Neural cell (in vitro differentiated cells): ENCODE measurements around the gene CDK6. TPM values are rescaled to one million over a fixed set of nuclear protein-coding genes. Genes with fewer than 3 reads are reported as not detected.

Source experiments
- H2AFZ ChIP-seq: fragments of 200-600, 300-800 bp; sonication (generic), shearing (Covaris generic); 2 replicates; pipeline ENCODE4 v1.6.0; 2014; ENCODE audit warnings: low read depth, mild to moderate bottlenecking, antibody characterized with exemption, low read length, moderate library complexity
- H3F3A ChIP-seq: fragments of 200-600 bp; shearing (Covaris generic); 2 replicates; pipeline ENCODE4 v1.6.1; 2016; ENCODE audit warnings: mild to moderate bottlenecking, moderate library complexity, mixed read lengths, antibody characterized with exemption, low read length; ENCODE audit not compliant: insufficient read depth, poor library complexity, severe bottlenecking
- H3K27ac ChIP-seq: fragments of 200-600, 300-800 bp; sonication (generic), shearing (Covaris generic); 2 replicates; pipeline ENCODE4 v1.5.1; 2014; ENCODE audit warnings: mild to moderate bottlenecking, low read length, moderate library complexity
- H3K27me3 ChIP-seq: fragments of 300-800, 200-600 bp; sonication (generic), shearing (Covaris generic); 2 replicates; pipeline ENCODE4 v1.6.0; 2014; ENCODE audit warnings: mild to moderate bottlenecking, low read depth, low read length, moderate library complexity; ENCODE audit not compliant: insufficient read depth
- H3K36me3 ChIP-seq: fragments of 300-800, 200-600 bp; sonication (generic), shearing (Covaris generic); 2 replicates; pipeline ENCODE4 v1.5.1; 2014; ENCODE audit warnings: mild to moderate bottlenecking, antibody characterized with exemption, low read length, moderate library complexity; ENCODE audit not compliant: insufficient read depth
- H3K4me2 ChIP-seq: fragments of 300-800, 200-600 bp; sonication (generic), shearing (Covaris generic); 2 replicates; pipeline ENCODE4 v1.6.0; 2014; ENCODE audit warnings: mild to moderate bottlenecking, low read length
- H3K4me3 ChIP-seq: fragments of 300-800, 200-600 bp; sonication (generic), shearing (Covaris generic); 2 replicates; pipeline ENCODE4 v1.5.1; 2014; ENCODE audit warnings: mild to moderate bottlenecking, low read length, moderate library complexity
- H3K79me2 ChIP-seq: fragments of 200-600 bp; shearing (Covaris generic); replicated peaks from 2 replicates; pipeline ENCODE4 v1.6.0; 2014; ENCODE audit warnings: mild to moderate bottlenecking, low read length, moderate library complexity; ENCODE audit not compliant: insufficient read depth
- H3K9ac ChIP-seq: fragments of 300-800, 200-600 bp; sonication (generic), shearing (Covaris generic); 2 replicates; pipeline ENCODE4 v1.6.1; 2016; ENCODE audit warnings: mild to moderate bottlenecking, low read length, mixed read lengths
- H3K9me2 ChIP-seq: fragments of 200-600 bp; shearing (Covaris generic); 2 replicates; pipeline ENCODE4 v1.6.1; 2016; ENCODE audit warnings: mild to moderate bottlenecking, low read length, mixed read lengths; ENCODE audit not compliant: insufficient read depth
- H3K9me3 ChIP-seq: fragments of 200-600, 300-800 bp; sonication (generic), shearing (Covaris generic); 2 replicates; pipeline ENCODE4 v1.6.1; 2016; ENCODE audit warnings: mild to moderate bottlenecking, mixed run types, low read length, moderate library complexity, mixed read lengths
- H4K20me1 ChIP-seq: fragments of 200-600 bp; shearing (Covaris generic); 2 replicates; pipeline ENCODE4 v1.6.1; 2016; ENCODE audit warnings: mild to moderate bottlenecking, mixed run types; ENCODE audit not compliant: insufficient read depth
- CTCF ChIP-seq: fragments of 450-650 bp; IDR thresholded peaks from 2 replicates; pipeline ENCODE4 v1.5.1; 2014; ENCODE audit warnings: antibody characterized with exemption, mild to moderate bottlenecking, moderate library complexity; ENCODE audit not compliant: poor library complexity, severe bottlenecking
- EZH2 ChIP-seq: fragments of 200-600, 300-800 bp; shearing (Covaris generic), sonication (generic); IDR thresholded peaks from 2 replicates; pipeline ENCODE4 v1.6.1; 2014; ENCODE audit warnings: antibody characterized with exemption, low read length, borderline replicate concordance, mild to moderate bottlenecking; ENCODE audit not compliant: insufficient read depth, poor library complexity, severe bottlenecking
- MXI1 ChIP-seq: fragments of 450-650 bp; conservative IDR thresholded peaks from 2 replicates; pipeline ENCODE4 v1.6.1; 2014; ENCODE audit warnings: antibody characterized with exemption, mild to moderate bottlenecking; ENCODE audit not compliant: poor library complexity, severe bottlenecking
- POLR2AphosphoS5 ChIP-seq: IDR thresholded peaks from 2 replicates; pipeline ENCODE4 v1.6.1; 2012
- RAD21 ChIP-seq: fragments of 450-650 bp; conservative IDR thresholded peaks from 2 replicates; pipeline ENCODE4 v1.6.1; 2014; ENCODE audit warnings: antibody characterized with exemption, mild to moderate bottlenecking, moderate library complexity
- SMC3 ChIP-seq: fragments of 450-650 bp; conservative IDR thresholded peaks from 2 replicates; pipeline ENCODE4 v1.6.1; 2014; ENCODE audit warnings: antibody characterized with exemption, mild to moderate bottlenecking, moderate library complexity; ENCODE audit not compliant: poor library complexity
- TAF1 ChIP-seq: IDR thresholded peaks from 2 replicates; pipeline ENCODE4 v1.6.1; 2012; ENCODE audit warnings: low read depth
- polyA plus RNA-seq: library from polyadenylated mRNA; depleted of rRNA; stranded (reverse); fragments of >200 nt; gene quantifications from 2 replicates; pipeline ENCODE4 v1.2.3, GENCODE V29; 2014
- TF ChIP-seq, protein P1 (sequence below): IDR thresholded peaks from 2 replicates; pipeline ENCODE4 v1.6.1; 2012; ENCODE audit warnings: borderline replicate concordance

Gene CDK6
- polyA plus RNA-seq, 1 donor from 2014 or later, result 4.1 TPM

GRCh38 chr7:92693519-92693918, 142.9 kb downstream of the CDK6 start:
- H4K20me1 ChIP-seq, result no peaks in the 10 kb centered on the region
- TF ChIP-seq TAF1 (no peak), POLR2AphosphoS5 (no peak), CTCF (no peak), MXI1 (no peak), RAD21 (no peak)
- TF ChIP-seq, protein P1, sequence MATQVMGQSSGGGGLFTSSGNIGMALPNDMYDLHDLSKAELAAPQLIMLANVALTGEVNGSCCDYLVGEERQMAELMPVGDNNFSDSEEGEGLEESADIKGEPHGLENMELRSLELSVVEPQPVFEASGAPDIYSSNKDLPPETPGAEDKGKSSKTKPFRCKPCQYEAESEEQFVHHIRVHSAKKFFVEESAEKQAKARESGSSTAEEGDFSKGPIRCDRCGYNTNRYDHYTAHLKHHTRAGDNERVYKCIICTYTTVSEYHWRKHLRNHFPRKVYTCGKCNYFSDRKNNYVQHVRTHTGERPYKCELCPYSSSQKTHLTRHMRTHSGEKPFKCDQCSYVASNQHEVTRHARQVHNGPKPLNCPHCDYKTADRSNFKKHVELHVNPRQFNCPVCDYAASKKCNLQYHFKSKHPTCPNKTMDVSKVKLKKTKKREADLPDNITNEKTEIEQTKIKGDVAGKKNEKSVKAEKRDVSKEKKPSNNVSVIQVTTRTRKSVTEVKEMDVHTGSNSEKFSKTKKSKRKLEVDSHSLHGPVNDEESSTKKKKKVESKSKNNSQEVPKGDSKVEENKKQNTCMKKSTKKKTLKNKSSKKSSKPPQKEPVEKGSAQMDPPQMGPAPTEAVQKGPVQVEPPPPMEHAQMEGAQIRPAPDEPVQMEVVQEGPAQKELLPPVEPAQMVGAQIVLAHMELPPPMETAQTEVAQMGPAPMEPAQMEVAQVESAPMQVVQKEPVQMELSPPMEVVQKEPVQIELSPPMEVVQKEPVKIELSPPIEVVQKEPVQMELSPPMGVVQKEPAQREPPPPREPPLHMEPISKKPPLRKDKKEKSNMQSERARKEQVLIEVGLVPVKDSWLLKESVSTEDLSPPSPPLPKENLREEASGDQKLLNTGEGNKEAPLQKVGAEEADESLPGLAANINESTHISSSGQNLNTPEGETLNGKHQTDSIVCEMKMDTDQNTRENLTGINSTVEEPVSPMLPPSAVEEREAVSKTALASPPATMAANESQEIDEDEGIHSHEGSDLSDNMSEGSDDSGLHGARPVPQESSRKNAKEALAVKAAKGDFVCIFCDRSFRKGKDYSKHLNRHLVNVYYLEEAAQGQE, result no peak
- H3K36me3 ChIP-seq, result no peaks in the 10 kb centered on the region
- H2AFZ ChIP-seq, result no peak overlapping the region
- H3K4me2 ChIP-seq, result no peak overlapping the region
- H3K27ac ChIP-seq, result no peak overlapping the region
- no peak overlapping the region for H3K9ac ChIP-seq
- H3F3A ChIP-seq, result no peaks in the 10 kb centered on the region
- H3K9me3 ChIP-seq, result no peaks in the 10 kb centered on the region
- H3K79me2 ChIP-seq, result no peaks in the 10 kb centered on the region
- H3K4me3 ChIP-seq, result no peak overlapping the region
- H3K27me3 ChIP-seq, result no peaks in the 10 kb centered on the region
- H3K9me2 ChIP-seq, result no peaks in the 10 kb centered on the region

GRCh38 chr7:92691578-92691977, 144.8 kb downstream of the CDK6 start:
- Histone ChIP-seq H3F3A (no peaks in the 10 kb centered on the region), H3K9me2 (no peaks in the 10 kb centered on the region), H3K9me3 (no peaks in the 10 kb centered on the region), H3K36me3 (no peaks in the 10 kb centered on the region), H4K20me1 (no peaks in the 10 kb centered on the region), H3K27ac (no peak overlapping the region), H3K9ac (no peak overlapping the region), H3K79me2 (no peaks in the 10 kb centered on the region), H3K27me3 (no peaks in the 10 kb centered on the region), H2AFZ (no peak overlapping the region), H3K4me3 (no peak overlapping the region), H3K4me2 (no peak overlapping the region)
- TF ChIP-seq RAD21, result peak; percentile 72
- TF ChIP-seq CTCF, result peak; percentile 75
- no peak for TF ChIP-seq MXI1
- TF ChIP-seq EZH2, result no peak
- TF ChIP-seq SMC3, result peak; percentile 79
